GM19043 (cell line): Measurements from ENCODE around the gene CNKSR3.
A peak's percentile ranks its signal among the peaks of the same experiment; 100 is the strongest.

Experiments
- ATAC-seq: cut with Tn5 transposase; IDR thresholded peaks from one replicate; pipeline ENCODE4 v1.9.1; 2021; ENCODE audit warnings: low read depth; ENCODE audit not compliant: unreplicated experiment

CNKSR3 gene

DNA sequence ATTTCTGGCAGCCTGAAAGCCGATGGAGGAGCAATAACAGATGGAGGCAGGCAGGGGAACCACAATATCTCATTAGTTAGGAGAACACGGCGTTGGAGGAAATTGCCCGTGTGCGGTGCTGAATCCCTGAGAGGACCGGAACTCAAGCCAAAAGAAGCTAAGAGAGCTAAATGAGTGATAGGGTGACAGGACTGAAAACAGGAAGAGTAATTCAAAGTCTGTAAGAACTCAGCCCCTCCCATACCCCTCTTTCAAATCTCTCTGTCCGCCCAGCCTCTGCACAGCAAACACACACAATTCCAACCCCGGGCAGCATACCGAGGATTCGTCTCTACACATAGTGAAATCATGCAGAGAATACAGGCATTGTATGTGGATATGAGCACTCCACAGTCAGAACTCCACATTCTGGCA lies 151.3 kb downstream of the CNKSR3 start:
- ATAC-seq = peak; percentile 30

DNA sequence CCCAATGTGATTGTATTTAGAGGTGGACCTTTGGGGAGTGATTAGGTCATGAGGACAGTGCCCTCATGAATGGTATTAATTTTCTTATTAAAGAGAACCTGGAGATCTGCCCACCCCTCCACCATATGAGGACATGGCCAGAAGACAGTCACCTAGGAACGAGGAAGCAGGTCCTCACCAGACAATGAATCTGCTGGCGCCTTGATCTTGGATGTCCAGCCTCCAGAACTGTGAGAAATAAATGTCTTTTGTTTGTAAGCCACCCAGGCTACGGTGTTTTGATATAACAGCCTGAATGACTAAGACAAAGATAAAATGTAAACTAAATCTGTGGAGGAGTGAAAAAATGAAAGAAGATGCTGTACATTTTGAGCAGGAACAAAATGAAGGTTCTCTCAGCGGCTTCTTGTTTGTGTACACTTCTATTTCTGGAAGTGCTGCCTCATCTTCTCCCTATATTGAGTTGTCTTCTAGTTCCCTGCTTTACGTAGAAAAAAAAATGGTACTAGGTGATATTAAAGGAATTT lies 152.4 kb downstream of the CNKSR3 start:
- no peak for ATAC-seq

DNA sequence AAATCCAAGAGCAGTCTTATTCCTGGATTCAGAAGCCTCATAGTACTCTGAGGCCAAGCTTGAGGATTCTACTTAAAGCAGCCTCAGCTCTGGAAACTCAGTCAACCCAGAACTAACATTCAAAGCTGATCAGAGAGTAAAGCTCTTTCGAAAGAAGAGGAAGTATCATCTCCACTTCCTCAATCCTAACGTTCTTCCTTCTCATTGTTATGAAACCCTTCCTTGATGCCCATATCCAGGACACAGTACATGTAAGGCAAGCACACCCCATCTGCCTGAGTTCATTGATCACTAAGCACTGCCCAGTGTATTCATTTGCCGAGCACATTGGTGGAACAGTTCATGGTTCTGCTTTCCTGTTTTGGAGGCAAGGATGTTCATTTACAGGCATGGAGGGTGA lies 153.8 kb downstream of the CNKSR3 start, which contains the start of gene IPCEF1:
Gene IPCEF1, minus strand, starts transcription at position 114 of the 400 bp plus-strand sequence. CDS start 90,856 bp downstream, outside the sequence.
- peak; percentile 18 for ATAC-seq

DNA sequence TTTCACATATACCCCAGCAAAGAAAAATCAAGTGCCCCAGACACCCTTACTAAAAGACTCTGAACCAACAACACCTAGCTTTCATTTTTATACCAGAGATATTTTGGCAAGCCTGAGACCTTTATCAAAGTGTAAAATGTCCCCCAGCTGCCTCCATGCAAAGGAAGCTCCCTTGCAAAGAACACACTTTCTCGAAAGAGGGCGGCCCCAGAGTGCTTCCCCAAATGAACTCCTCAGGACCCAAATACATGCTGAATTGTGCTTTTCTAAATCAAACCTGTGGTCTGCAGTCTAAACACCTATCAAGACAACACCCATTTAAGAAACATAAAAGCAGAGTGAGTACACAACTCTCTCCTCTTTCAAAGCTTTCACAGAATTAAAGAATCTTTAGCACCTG lies 154.4 kb downstream of the CNKSR3 start:
- no peak for ATAC-seq

DNA sequence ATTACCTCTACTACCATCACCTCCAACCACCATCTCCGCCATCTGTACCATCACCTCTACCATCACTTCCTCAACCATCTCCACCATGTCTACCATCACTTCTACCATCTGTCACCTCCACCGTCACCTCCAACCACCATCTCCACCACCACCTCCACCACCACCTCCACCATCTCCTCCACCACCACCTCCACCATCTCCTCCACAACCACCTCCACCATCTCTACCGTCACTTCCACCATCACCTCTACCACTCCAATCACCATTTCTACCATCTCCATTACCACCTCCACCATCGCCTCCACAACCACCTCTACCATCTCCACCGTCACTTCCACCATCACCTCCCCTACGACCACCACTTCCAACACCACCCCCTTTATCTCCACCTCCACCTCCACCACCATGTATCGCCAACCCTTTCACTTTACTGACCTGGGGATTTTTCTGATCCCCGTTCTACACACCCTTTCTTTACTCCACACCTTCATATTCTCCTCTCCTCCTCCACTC lies 156.2 kb downstream of the CNKSR3 start:
- ATAC-seq = no peak

DNA sequence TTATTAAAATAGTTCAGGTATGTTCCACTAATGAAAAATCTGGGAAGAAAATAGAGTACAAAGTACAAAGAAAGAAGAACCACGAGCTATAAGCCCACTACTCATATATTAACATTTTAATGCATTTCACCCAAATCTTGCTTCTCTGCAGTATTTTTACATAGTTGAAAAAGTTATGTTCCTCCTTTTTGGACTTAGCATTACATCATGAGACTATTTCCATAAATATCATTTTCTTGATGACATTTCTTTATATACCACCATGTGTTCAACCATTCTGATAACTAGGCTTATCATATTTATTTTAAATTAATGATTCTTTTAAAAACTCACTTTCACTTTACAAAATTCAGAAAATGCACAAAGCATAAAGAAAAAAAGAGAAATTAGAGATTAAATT lies 156.9 kb downstream of the CNKSR3 start:
- ATAC-seq = no peak

DNA sequence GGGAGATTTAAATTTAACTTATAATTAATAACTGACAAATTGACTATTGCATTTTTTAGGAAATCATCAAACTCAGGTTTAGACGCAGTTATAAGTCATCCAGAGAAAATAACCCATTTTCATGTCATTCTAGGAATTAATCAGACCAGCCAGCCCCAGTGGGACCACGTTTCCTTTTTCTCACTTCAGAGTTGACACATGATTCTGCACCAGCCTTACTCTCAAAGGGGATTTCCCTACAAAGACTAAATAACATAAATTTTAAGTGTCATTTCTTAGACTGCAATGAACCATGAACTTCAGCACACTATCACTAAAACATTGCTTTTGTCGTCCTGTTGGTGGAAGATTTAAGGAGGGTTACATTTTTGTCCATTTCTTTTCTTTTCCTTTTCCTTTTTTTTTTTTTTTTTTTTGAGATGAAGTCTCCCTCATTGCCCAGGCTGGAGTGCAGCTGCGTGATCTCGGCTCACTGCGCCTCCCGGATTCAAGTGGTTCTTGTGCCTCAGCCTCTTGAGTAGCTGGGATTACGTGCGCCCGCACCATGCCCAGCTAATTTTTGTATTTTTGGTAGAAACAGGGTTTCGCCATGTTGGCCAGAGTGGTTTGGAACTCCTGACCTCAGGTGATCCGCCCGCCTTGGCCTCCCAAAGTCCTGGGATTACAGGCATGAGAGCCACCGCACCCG lies 157.4 kb downstream of the CNKSR3 start:
- peak; percentile 55 for ATAC-seq

DNA sequence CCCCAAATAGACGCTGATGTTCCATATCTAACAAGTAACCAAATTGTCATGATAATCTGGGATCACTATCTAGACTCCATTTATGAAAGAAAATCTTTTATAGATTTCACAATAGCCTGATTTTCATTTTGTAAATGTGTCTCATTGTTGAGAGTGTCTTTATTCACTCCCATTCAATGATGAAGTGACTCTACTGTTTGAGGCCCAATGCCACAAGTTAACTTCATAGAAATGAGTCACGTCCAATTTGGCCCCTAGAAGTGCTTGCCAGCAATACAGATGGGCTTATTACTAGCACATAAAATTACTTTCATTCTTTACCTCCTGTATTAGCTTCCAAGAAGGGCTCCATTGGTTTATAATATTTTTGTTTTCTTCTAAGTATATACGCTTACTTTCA lies 160.2 kb downstream of the CNKSR3 start:
- ATAC-seq = no peak

DNA sequence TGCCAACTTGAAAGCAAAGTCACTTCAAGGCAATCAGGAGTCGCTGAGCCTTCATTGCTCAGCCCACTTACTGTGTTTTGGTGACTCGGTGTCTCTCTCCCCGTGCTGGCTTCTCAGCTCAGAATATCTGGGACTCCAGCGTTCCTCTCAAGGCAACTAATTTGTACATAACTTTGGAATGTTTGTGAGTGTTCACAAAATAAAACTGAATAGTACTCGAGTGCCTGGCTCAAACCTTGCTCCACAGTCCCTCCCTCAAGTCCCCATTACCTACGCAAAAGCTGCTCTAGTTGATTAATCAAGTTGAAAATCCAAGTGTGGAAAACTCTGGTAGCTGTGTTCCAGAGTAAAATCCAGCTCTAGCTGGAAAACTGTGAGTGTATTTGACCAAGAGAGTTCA lies 162.5 kb downstream of the CNKSR3 start:
- no peak for ATAC-seq

DNA sequence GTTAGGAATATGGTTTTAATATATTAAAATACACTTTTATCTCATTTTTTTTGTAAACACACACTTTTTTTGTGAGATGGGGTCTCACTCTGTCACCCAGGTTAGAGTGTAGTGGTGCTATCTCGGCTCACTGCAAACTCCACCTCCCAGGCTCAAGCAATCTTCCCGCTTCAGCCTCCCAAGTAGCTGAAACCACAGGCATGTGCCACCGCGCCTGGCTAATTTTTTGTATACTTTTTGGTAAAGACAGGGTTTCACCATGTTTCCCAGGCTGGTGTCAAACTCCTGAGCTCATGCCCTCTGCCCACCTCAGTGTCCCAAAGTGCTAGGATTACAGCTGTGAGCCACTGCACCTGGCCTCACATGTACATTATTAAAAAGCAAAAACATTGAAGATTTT lies 164.7 kb downstream of the CNKSR3 start:
- no peak for ATAC-seq

DNA sequence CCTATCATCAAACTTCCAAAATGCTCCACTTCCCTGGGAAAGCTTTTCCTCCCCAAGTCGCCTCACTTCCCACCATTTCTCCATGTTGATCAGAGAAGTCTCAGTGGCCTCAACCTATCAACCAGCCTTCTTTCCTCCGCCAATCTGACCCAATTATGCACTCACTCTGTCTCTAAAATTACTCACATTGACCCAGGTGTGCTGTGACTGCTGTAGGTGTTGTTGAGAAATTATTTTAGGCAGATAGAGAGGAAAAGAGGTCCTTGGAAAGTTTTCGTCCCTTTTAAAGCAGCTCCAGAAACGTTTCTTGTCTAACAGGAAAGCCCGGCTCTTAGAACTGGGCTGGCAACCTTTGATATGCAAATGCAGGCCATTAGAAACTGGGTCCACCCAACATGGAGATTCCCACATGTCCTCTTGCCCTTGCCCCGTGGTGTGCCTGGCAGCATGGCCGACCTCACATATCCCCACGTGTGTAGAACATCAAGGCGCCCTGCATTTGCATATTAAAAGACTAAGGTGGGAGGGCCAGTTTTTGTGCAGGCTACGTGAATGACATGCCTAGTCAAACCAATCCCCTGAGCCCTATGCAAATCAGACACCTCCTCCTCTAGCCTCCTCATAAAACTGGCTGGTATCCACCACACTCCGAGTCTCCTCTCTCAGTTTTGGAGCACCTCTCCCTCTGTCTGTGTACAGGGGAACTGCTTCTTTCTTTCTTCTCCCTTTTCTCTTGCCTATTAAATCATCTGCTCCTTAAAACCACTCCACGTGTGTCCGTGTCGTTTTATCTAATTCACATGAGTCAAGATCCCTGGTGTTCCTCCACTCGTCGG lies 166.8 kb downstream of the CNKSR3 start:
- ATAC-seq = no peak

DNA sequence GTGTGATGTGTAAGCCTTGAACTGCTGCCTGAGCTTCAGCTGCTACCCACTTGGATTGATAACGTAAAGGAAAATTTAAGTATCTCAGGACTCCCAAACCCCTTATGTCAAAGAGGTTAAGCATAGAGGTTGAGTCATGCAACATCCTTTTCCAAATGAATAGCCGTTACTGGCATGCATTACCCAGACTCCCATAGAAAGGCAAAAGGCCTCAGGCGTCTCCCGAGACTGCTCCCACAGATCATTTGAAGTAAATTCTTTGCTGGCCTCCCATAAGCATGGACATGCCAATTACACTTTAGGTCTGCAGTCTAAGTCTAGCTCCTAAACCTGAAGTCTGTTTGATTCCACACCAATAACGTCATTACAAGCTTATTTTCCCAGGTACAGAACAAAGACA lies 168.6 kb downstream of the CNKSR3 start:
- no peak for ATAC-seq

DNA sequence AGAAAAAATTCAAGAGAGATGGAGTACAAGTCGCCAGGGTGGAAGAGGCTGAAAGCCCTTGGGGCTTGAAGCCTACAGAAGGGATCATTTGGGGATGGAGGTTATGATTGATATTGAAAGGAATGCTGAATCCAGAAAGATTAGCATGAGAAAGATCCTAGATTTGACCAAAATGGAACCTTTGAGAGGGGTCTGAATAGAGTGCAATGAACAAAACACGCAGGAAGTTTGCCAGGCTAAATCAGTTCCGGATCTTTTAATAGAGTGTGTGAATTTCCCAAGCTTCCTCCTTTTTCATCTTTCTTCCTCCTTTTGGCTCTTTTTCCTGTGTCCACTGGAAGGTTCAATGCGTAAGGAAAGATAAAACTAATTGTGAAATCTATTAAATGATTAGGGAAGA lies 169.1 kb downstream of the CNKSR3 start:
- no peak for ATAC-seq
